Astrocyte (in vitro differentiated cells and primary cell): ENCODE measurements around the gene NR2C2. TPM values are rescaled to one million over a fixed set of nuclear protein-coding genes. Genes with fewer than 3 reads are reported as not detected.
A peak's percentile ranks its signal among the peaks of the same experiment; 100 is the strongest.

Experiments used
- DNase-seq: peaks from one replicate; pipeline ENCODE4 v3.0.0-alpha.2; 2010; ENCODE audit warnings: low read depth
- FAIRE-seq: peaks from 2 replicates; lab custom pipeline; 2011; peaks lifted over from hg19 to GRCh38; lab: Jason Lieb, UNC
- H2AFZ ChIP-seq: 2 replicates; pipeline ENCODE4 v1.6.0; 2012; ENCODE audit warnings: low read depth, low read length, inconsistent platforms
- H3K27ac ChIP-seq: 2 replicates; pipeline ENCODE4 v1.5.1; 2011; ENCODE audit warnings: low read depth, low read length, inconsistent platforms
- H3K27me3 ChIP-seq: 2 replicates; pipeline ENCODE4 v1.6.0; 2011; ENCODE audit warnings: low read length, inconsistent platforms; ENCODE audit not compliant: insufficient read depth
- H3K36me3 ChIP-seq: 2 replicates; pipeline ENCODE4 v1.5.1; 2011; ENCODE audit warnings: low read length, inconsistent platforms; ENCODE audit not compliant: insufficient read depth
- H3K4me1 ChIP-seq: 2 replicates; pipeline ENCODE4 v1.5.1; 2011; ENCODE audit warnings: low read length, inconsistent platforms; ENCODE audit not compliant: insufficient read depth
- H3K4me2 ChIP-seq: 2 replicates; pipeline ENCODE4 v1.6.0; 2012; ENCODE audit warnings: low read length, inconsistent platforms
- H3K4me3 ChIP-seq: 2 replicates; pipeline ENCODE4 v1.5.1; 2011; ENCODE audit warnings: low read depth, mild to moderate bottlenecking, low read length, inconsistent platforms; ENCODE audit not compliant: insufficient read depth
- H3K79me2 ChIP-seq: 2 replicates; pipeline ENCODE4 v1.6.0; 2012; ENCODE audit warnings: mild to moderate bottlenecking, low read length, inconsistent platforms; ENCODE audit not compliant: insufficient read depth
- H3K9ac ChIP-seq: 2 replicates; pipeline ENCODE4 v1.6.0; 2012; ENCODE audit warnings: mild to moderate bottlenecking, low read length, inconsistent platforms
- H3K9me3 ChIP-seq: 2 replicates; pipeline ENCODE4 v1.5.1; 2012; ENCODE audit warnings: low read depth, mild to moderate bottlenecking, low read length, inconsistent platforms; ENCODE audit not compliant: insufficient read depth
- H4K20me1 ChIP-seq: 2 replicates; pipeline ENCODE4 v1.6.0; 2012; ENCODE audit warnings: low read length, inconsistent platforms; ENCODE audit not compliant: insufficient read depth
- H3K27ac Mint-ChIP-seq: one replicate; pipeline ENCODE4 v1.8.0; 2021; ENCODE audit warnings: mild to moderate bottlenecking, mixed read lengths; ENCODE audit not compliant: unreplicated experiment
- H3K27me3 Mint-ChIP-seq: one replicate; pipeline ENCODE4 v1.8.0; 2021; ENCODE audit warnings: low read depth, mixed read lengths; ENCODE audit not compliant: unreplicated experiment
- H3K36me3 Mint-ChIP-seq: one replicate; pipeline ENCODE4 v1.8.0; 2021; ENCODE audit warnings: low read depth, mixed read lengths; ENCODE audit not compliant: unreplicated experiment
- H3K4me1 Mint-ChIP-seq: one replicate; pipeline ENCODE4 v1.8.0; 2021; ENCODE audit warnings: low read depth, mixed read lengths; ENCODE audit not compliant: unreplicated experiment
- H3K4me3 Mint-ChIP-seq: one replicate; pipeline ENCODE4 v1.8.0; 2021; ENCODE audit warnings: mild to moderate bottlenecking, moderate library complexity, mixed read lengths; ENCODE audit not compliant: unreplicated experiment
- H3K9me3 Mint-ChIP-seq: one replicate; pipeline ENCODE4 v1.8.0; 2021; ENCODE audit warnings: mild to moderate bottlenecking, mixed read lengths; ENCODE audit not compliant: unreplicated experiment
- EZH2 ChIP-seq: IDR thresholded peaks from 2 replicates; pipeline ENCODE4 v1.6.1; 2012; ENCODE audit warnings: mild to moderate bottlenecking, low read length, inconsistent platforms; ENCODE audit not compliant: insufficient read depth
- total RNA-seq: library from RNA; stranded (reverse); gene quantifications from 2 replicates; pipeline ENCODE4 v1.2.1, GENCODE V29; 2021
- TF ChIP-seq, protein P1 (sequence below): IDR thresholded peaks from 2 replicates; pipeline ENCODE4 v1.5.1; 2011; ENCODE audit warnings: low read depth, mild to moderate bottlenecking, inconsistent platforms, low read length, moderate library complexity; ENCODE audit not compliant: insufficient read depth

The NR2C2 gene
- total RNA-seq, 1 donor from 2014 or later, result 36.3 TPM

GRCh38 chr3:15009167-15009566 lies 61.8 kb downstream of the NR2C2 start:
- Histone ChIP-seq H3K4me2 (no peak overlapping the region), H2AFZ (no peak overlapping the region), H3K36me3 (peaks cover 5% of the 10 kb centered on the region), H3K9me3 (no peaks in the 10 kb centered on the region), H3K79me2 (no peaks in the 10 kb centered on the region), H3K4me3 (no peak overlapping the region), H3K4me1 (no peaks in the 10 kb centered on the region), H3K27me3 (no peaks in the 10 kb centered on the region), H3K27ac (no peak overlapping the region), H4K20me1 (peaks cover 24% of the 10 kb centered on the region), H3K9ac (no peak overlapping the region)
- no peak overlapping the region for H3K27ac Mint-ChIP-seq
- no peak for FAIRE-seq
- TF ChIP-seq EZH2, result no peak
- TF ChIP-seq, protein P1, sequence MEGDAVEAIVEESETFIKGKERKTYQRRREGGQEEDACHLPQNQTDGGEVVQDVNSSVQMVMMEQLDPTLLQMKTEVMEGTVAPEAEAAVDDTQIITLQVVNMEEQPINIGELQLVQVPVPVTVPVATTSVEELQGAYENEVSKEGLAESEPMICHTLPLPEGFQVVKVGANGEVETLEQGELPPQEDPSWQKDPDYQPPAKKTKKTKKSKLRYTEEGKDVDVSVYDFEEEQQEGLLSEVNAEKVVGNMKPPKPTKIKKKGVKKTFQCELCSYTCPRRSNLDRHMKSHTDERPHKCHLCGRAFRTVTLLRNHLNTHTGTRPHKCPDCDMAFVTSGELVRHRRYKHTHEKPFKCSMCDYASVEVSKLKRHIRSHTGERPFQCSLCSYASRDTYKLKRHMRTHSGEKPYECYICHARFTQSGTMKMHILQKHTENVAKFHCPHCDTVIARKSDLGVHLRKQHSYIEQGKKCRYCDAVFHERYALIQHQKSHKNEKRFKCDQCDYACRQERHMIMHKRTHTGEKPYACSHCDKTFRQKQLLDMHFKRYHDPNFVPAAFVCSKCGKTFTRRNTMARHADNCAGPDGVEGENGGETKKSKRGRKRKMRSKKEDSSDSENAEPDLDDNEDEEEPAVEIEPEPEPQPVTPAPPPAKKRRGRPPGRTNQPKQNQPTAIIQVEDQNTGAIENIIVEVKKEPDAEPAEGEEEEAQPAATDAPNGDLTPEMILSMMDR, result no peak
- H3K4me1 Mint-ChIP-seq, result peaks cover 26% of the 10 kb centered on the region
- H3K9me3 Mint-ChIP-seq, result no peaks in the 10 kb centered on the region
- H3K4me3 Mint-ChIP-seq, result no peak overlapping the region
- no peaks in the 10 kb centered on the region for H3K27me3 Mint-ChIP-seq
- peaks cover 29% of the 10 kb centered on the region for H3K36me3 Mint-ChIP-seq
- DNase-seq, result no peak

GRCh38 chr3:15010664-15011063 lies 63.3 kb downstream of the NR2C2 start:
- TF ChIP-seq, protein P1, result no peak
- no peak for TF ChIP-seq EZH2
- Mint-ChIP-seq H3K27ac (peak overlapping the region; percentile 83), H3K4me1 (peaks cover 32% of the 10 kb centered on the region), H3K36me3 (peaks cover 35% of the 10 kb centered on the region), H3K4me3 (no peak overlapping the region), H3K27me3 (no peaks in the 10 kb centered on the region), H3K9me3 (no peaks in the 10 kb centered on the region)
- no peaks in the 10 kb centered on the region for H3K27me3 ChIP-seq
- H3K9me3 ChIP-seq, result no peaks in the 10 kb centered on the region
- FAIRE-seq (no peak), DNase-seq (peak; percentile 12)
- H4K20me1 ChIP-seq, result peaks cover 24% of the 10 kb centered on the region
- no peaks in the 10 kb centered on the region for H3K79me2 ChIP-seq
- H3K9ac ChIP-seq, result no peak overlapping the region
- peaks cover 11% of the 10 kb centered on the region for H3K36me3 ChIP-seq
- no peak overlapping the region for H3K4me2 ChIP-seq
- H3K4me3 ChIP-seq, result no peak overlapping the region
- no peak overlapping the region for H3K27ac ChIP-seq
- H3K4me1 ChIP-seq, result no peaks in the 10 kb centered on the region
- no peak overlapping the region for H2AFZ ChIP-seq

DNA sequence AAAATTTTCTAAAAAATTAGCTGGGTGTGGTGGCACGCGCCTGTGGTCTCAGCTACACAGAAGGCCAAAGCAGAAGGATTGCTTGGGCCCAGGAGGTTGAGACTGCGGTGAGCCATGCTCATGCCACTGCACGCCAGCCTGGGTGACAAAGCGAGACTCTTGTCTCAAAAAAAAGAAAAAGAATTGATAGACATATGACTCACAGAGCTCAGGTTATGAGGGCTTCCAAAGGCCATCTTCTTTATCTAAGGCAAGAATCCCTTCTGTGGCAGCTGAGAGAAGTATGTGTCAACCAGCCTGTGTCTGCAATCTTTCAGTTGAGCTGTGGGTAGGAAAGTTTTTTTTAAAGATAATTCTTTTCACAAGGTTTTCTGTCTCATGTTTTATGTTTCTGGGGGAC lies 63.8 kb downstream of the NR2C2 start:
- no peak overlapping the region for H3K4me3 ChIP-seq
- TF ChIP-seq, protein P1, result no peak
- no peak for TF ChIP-seq EZH2
- DNase-seq (peak; percentile 14), FAIRE-seq (no peak)
- no peak overlapping the region for H3K9ac ChIP-seq
- peaks cover 24% of the 10 kb centered on the region for H4K20me1 ChIP-seq
- Mint-ChIP-seq H3K9me3 (no peaks in the 10 kb centered on the region), H3K36me3 (peaks cover 39% of the 10 kb centered on the region), H3K27ac (peak overlapping the region; percentile 83), H3K27me3 (no peaks in the 10 kb centered on the region), H3K4me3 (peak overlapping the region; percentile 5), H3K4me1 (peaks cover 32% of the 10 kb centered on the region)
- H2AFZ ChIP-seq, result no peak overlapping the region
- H3K4me2 ChIP-seq, result no peak overlapping the region
- H3K27me3 ChIP-seq, result no peaks in the 10 kb centered on the region
- H3K79me2 ChIP-seq, result no peaks in the 10 kb centered on the region
- no peaks in the 10 kb centered on the region for H3K4me1 ChIP-seq
- H3K9me3 ChIP-seq, result no peaks in the 10 kb centered on the region
- H3K27ac ChIP-seq, result no peak overlapping the region
- peaks cover 11% of the 10 kb centered on the region for H3K36me3 ChIP-seq
